ENCODE results near the gene C5orf46. TPM values are rescaled to one million over a fixed set of nuclear protein-coding genes. Genes with fewer than 3 reads are reported as not detected.

C5orf46 gene
- 0.39 TPM in 1 of 2 replicates, not detected in the other for total RNA-seq

GRCh38 chr5:147906326-147907095 lies at the start of gene C5orf46:
Gene C5orf46, minus strand, starts transcription at chr5:147906538. Its CDS starts 37 bp downstream, at chr5:147906501.

GRCh38 chr5:147878066-147878759 lies 28.1 kb downstream of the C5orf46 start, which contains the start of gene SCGB3A2:
Gene SCGB3A2, plus strand, starts transcription at chr5:147878711. Its CDS starts 93 bp downstream, at chr5:147878804.

Other genes starting within 250 kb of the C5orf46 start
- gene JAKMIP2, start 123.8 kb downstream of the C5orf46 start, total RNA-seq = 0.54 TPM in 1 of 2 replicates, not detected in the other
- not detected in 2 replicates for gene SPINK1, start 74.9 kb downstream of the C5orf46 start, total RNA-seq
- not detected in 2 replicates for gene SCGB3A2, start 27.8 kb downstream of the C5orf46 start, total RNA-seq
- gene SPINK5, start 157.4 kb upstream of the C5orf46 start, total RNA-seq = not detected in 2 replicates